ENCODE data around the gene ZBTB20.

The ZBTB20 gene

DNA sequence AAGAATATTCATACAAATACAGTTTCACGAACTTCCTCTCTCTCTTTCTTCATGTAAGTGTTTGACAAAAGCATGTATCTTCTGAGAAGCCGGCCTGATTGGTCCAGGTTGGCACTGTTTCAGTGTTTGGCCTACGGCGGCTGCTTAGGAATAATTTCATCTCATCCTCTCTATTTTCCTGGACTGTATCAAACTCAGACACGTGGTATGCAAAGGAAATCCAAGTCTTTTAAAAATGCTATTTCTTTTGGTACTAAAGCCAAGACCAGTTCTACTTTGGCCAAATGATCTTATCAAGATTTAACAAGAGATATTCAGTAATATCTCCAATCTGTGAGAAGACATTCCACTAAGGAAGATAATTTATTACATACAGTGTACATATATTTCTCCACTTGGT is 700.5 kb downstream of the ZBTB20 start:
- no peak overlapping the region for H3K27ac ChIP-seq (replicated peaks)
- DNase-seq (ENCODE audit: low read depth in 1 of 2, low spot score in 1 of 2), result no peak
- no peak overlapping the region for H3K4me3 ChIP-seq (replicated peaks; ENCODE audit: insufficient read depth, low read length)
- TF ChIP-seq, protein P1, sequence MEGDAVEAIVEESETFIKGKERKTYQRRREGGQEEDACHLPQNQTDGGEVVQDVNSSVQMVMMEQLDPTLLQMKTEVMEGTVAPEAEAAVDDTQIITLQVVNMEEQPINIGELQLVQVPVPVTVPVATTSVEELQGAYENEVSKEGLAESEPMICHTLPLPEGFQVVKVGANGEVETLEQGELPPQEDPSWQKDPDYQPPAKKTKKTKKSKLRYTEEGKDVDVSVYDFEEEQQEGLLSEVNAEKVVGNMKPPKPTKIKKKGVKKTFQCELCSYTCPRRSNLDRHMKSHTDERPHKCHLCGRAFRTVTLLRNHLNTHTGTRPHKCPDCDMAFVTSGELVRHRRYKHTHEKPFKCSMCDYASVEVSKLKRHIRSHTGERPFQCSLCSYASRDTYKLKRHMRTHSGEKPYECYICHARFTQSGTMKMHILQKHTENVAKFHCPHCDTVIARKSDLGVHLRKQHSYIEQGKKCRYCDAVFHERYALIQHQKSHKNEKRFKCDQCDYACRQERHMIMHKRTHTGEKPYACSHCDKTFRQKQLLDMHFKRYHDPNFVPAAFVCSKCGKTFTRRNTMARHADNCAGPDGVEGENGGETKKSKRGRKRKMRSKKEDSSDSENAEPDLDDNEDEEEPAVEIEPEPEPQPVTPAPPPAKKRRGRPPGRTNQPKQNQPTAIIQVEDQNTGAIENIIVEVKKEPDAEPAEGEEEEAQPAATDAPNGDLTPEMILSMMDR (IDR thresholded peaks at IDR 0.05; ENCODE audit: insufficient read depth, low read length), result no peak
- TF ChIP-seq GABPA (IDR thresholded peaks at IDR 0.05; ENCODE audit: low read depth) (no peak), SPI1 (IDR thresholded peaks at IDR 0.05; ENCODE audit: borderline replicate concordance, low read depth) (no peak), POLR2AphosphoS5 (IDR thresholded peaks at IDR 0.05; ENCODE audit: low read depth) (no peak)
- TF ChIP-seq, protein P2, sequence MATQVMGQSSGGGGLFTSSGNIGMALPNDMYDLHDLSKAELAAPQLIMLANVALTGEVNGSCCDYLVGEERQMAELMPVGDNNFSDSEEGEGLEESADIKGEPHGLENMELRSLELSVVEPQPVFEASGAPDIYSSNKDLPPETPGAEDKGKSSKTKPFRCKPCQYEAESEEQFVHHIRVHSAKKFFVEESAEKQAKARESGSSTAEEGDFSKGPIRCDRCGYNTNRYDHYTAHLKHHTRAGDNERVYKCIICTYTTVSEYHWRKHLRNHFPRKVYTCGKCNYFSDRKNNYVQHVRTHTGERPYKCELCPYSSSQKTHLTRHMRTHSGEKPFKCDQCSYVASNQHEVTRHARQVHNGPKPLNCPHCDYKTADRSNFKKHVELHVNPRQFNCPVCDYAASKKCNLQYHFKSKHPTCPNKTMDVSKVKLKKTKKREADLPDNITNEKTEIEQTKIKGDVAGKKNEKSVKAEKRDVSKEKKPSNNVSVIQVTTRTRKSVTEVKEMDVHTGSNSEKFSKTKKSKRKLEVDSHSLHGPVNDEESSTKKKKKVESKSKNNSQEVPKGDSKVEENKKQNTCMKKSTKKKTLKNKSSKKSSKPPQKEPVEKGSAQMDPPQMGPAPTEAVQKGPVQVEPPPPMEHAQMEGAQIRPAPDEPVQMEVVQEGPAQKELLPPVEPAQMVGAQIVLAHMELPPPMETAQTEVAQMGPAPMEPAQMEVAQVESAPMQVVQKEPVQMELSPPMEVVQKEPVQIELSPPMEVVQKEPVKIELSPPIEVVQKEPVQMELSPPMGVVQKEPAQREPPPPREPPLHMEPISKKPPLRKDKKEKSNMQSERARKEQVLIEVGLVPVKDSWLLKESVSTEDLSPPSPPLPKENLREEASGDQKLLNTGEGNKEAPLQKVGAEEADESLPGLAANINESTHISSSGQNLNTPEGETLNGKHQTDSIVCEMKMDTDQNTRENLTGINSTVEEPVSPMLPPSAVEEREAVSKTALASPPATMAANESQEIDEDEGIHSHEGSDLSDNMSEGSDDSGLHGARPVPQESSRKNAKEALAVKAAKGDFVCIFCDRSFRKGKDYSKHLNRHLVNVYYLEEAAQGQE (IDR thresholded peaks at IDR 0.05; ENCODE audit: insufficient replicate concordance, low read depth), result no peak
- H3K27me3 ChIP-seq (ENCODE audit: insufficient read depth, poor library complexity, severe bottlenecking), result peaks cover 8% of the 10 kb centered on the region

DNA sequence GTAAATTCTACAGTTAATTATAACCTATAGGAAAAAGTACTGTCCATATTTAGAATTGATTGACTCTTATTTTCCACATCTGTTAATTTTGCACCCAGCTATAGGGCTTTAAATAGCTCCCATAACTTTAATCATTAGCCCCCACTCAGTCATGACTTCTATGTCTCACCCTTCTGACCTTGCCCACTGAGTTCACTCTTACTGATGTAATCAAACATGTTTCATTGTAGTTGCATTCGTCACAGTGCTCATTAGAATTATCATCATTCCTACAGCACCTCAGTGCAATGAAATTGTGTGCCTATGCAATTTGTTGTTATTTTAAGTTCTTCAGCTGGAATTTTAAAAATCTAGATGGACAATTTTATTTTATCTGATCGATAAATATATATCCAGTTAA is 701.9 kb downstream of the ZBTB20 start:
- H3K27ac ChIP-seq (replicated peaks), result no peak overlapping the region
- TF ChIP-seq GABPA (IDR thresholded peaks at IDR 0.05; ENCODE audit: low read depth) (no peak), SPI1 (IDR thresholded peaks at IDR 0.05; ENCODE audit: borderline replicate concordance, low read depth) (no peak), POLR2AphosphoS5 (IDR thresholded peaks at IDR 0.05; ENCODE audit: low read depth) (no peak)
- TF ChIP-seq, protein P2 (IDR thresholded peaks at IDR 0.05; ENCODE audit: insufficient replicate concordance, low read depth), result no peak
- TF ChIP-seq, protein P1 (IDR thresholded peaks at IDR 0.05; ENCODE audit: insufficient read depth, low read length), result no peak
- no peak for DNase-seq (ENCODE audit: low read depth in 1 of 2, low spot score in 1 of 2)

DNA sequence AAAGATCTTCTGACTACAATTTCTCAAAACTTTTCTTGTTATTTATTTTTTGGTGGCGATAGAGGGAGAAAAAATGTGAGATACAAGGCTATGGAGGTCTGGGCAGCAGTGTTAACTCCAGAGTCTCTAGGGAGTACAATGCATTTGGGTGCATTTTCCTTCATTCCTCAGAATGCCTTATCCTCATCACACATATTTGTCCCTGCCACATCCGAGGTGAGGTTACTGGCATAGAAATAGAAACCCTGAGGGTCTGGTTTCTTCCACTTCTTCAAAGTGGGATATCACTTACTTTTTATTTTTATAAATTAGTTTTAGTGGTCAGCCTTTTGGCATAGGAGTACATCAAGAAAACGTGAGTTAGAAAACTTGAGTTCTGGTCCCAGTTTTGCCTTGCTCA is 702.9 kb downstream of the ZBTB20 start:
- Histone ChIP-seq H3K27me3 (ENCODE audit: insufficient read depth, poor library complexity, severe bottlenecking) (peaks cover 4% of the 10 kb centered on the region), H3K27ac (replicated peaks) (no peak overlapping the region), H3K4me3 (replicated peaks; ENCODE audit: insufficient read depth, low read length) (no peak overlapping the region)
- DNase-seq (ENCODE audit: low read depth in 1 of 2, low spot score in 1 of 2), result no peak
- TF ChIP-seq GABPA (IDR thresholded peaks at IDR 0.05; ENCODE audit: low read depth) (no peak), POLR2AphosphoS5 (IDR thresholded peaks at IDR 0.05; ENCODE audit: low read depth) (no peak), SPI1 (IDR thresholded peaks at IDR 0.05; ENCODE audit: borderline replicate concordance, low read depth) (no peak)
- TF ChIP-seq, protein P1 (IDR thresholded peaks at IDR 0.05; ENCODE audit: insufficient read depth, low read length), result no peak
- TF ChIP-seq, protein P2 (IDR thresholded peaks at IDR 0.05; ENCODE audit: insufficient replicate concordance, low read depth), result no peak

More for the DNA sequence above, 701.9 kb downstream of the ZBTB20 start:
- H3K4me3 ChIP-seq (replicated peaks; ENCODE audit: insufficient read depth, low read length), result no peak overlapping the region
- peaks cover 4% of the 10 kb centered on the region for H3K27me3 ChIP-seq (ENCODE audit: insufficient read depth, poor library complexity, severe bottlenecking)
